T-helper 9 cell (primary cell): Measurements from ENCODE around the gene KRT12.
"Not testable (repeated sequence)": the region's sequence is repeated elsewhere in the genome, so short reads cannot be mapped to it uniquely, and the experiment has no call there.

ENCODE experiments used
- DNase-seq: peaks from one replicate; pipeline ENCODE4 v3.0.0-alpha.2; 2020

Gene KRT12

DNA sequence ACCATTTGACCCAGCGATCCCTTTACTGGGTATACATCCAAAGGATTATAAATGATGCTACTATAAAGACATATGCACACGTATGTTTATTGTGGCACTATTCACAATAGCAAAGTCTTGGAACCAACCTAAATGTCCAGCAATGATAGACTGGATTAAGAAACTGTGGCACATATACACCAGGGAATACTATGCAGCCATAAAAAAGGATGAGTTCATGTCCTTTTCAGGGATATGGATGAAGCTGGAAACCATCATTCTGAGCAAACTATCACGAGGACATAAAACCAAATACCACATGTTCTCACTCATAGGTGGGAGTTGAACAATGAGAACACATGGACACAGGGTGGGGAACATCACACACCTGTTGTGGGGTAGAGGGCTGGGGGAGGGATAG is 52.4 kb downstream of the KRT12 start:
- DNase-seq, result not testable (repeated sequence)

DNA sequence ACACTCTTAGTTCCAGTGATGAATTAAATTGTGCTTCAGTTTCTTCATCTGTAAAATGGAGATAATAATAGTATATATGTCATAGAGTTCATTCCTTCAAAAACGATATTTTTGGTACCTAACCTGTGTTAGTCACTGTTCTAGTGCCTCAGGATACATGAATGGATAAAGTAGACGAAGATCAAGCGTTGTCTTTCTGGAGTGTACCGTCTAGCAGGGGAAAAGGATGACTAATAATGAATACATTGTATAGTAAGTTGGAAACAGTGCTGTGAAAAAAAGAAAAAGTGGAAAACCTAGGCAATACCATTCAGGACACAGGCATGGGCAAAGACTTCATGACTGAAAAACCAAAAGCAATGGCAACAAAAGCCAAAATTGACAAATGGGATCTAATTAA is 53.2 kb downstream of the KRT12 start:
- no peak for DNase-seq

DNA sequence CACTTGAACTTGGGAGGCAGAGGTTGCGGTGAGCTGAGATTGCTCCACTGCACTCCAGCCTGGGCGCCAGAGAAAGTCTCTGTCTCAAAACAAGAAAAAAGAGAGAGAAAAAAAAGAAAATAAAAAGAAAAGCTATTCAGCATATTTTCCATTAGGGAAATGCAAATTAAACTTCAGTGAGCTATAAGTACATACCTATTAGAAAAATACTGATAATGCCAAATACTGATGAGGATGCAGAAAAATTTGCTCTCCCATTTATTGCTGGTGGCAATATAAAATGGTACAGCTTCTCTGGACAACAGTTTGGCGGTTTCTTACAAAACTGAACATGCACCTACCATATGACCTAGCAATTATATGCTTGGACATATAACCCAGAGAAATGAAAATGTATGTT is 54.4 kb downstream of the KRT12 start:
- no peak for DNase-seq
